ENCODE results near the gene CCDC27.

The CCDC27 gene

GRCh38 chr1:3730543-3731247 lies 21.6 kb upstream of the CCDC27 start:
- Histone ChIP-seq H3K4me2 (ENCODE audit: low read depth, low read length, poor library complexity, severe bottlenecking) (no peak overlapping the region), H3K36me3 (ENCODE audit: insufficient read depth, low read length) (no peaks in the 10 kb centered on the region), H3K79me2 (ENCODE audit: insufficient read depth, low read length) (no peaks in the 10 kb centered on the region), H3K9me3 (ENCODE audit: insufficient read depth, low read depth, low read length) (no peaks in the 10 kb centered on the region), H3K9ac (ENCODE audit: low read depth, low read length, poor library complexity, severe bottlenecking) (no peak overlapping the region), H3K9me2 (replicated peaks; ENCODE audit: low read depth, low read length) (no peaks in the 10 kb centered on the region), H3F3A (ENCODE audit: low read depth) (no peaks in the 10 kb centered on the region), H2AFZ (ENCODE audit: low read length) (no peak overlapping the region), H3K4me1 (ENCODE audit: insufficient read depth, low read length, poor library complexity, severe bottlenecking) (no peaks in the 10 kb centered on the region), H3K27me3 (ENCODE audit: insufficient read depth, low read length, poor library complexity, severe bottlenecking) (no peaks in the 10 kb centered on the region), H3K4me3 (ENCODE audit: low read length, poor library complexity, severe bottlenecking) (no peak overlapping the region), H4K20me1 (ENCODE audit: insufficient read depth, low read length, poor library complexity, severe bottlenecking) (no peaks in the 10 kb centered on the region)
- no peak for TF ChIP-seq CTCF (conservative IDR thresholded peaks at IDR 0.05; ENCODE audit: low read length)
- no peak for TF ChIP-seq EZH2phosphoT487 (IDR thresholded peaks at IDR 0.05; ENCODE audit: borderline replicate concordance)

- no peak for TF ChIP-seq CTCF (conservative IDR thresholded peaks at IDR 0.05; ENCODE audit: low read length)
- no peak for TF ChIP-seq EZH2phosphoT487 (IDR thresholded peaks at IDR 0.05; ENCODE audit: borderline replicate concordance)
- H3K27me3 ChIP-seq (ENCODE audit: insufficient read depth, low read length, poor library complexity, severe bottlenecking), result no peaks in the 10 kb centered on the region
- no peaks in the 10 kb centered on the region for H3K79me2 ChIP-seq (ENCODE audit: insufficient read depth, low read length)
- H4K20me1 ChIP-seq (ENCODE audit: insufficient read depth, low read length, poor library complexity, severe bottlenecking), result no peaks in the 10 kb centered on the region
- no peaks in the 10 kb centered on the region for H3K36me3 ChIP-seq (ENCODE audit: insufficient read depth, low read length)
- no peak overlapping the region for H3K4me3 ChIP-seq (ENCODE audit: low read length, poor library complexity, severe bottlenecking)
- H3K4me1 ChIP-seq (ENCODE audit: insufficient read depth, low read length, poor library complexity, severe bottlenecking), result no peaks in the 10 kb centered on the region
- H3K9me3 ChIP-seq (ENCODE audit: insufficient read depth, low read depth, low read length), result no peaks in the 10 kb centered on the region
- no peak overlapping the region for H3K9ac ChIP-seq (ENCODE audit: low read depth, low read length, poor library complexity, severe bottlenecking)
- no peak overlapping the region for H3K4me2 ChIP-seq (ENCODE audit: low read depth, low read length, poor library complexity, severe bottlenecking)
- no peaks in the 10 kb centered on the region for H3F3A ChIP-seq (ENCODE audit: low read depth)
- H3K9me2 ChIP-seq (replicated peaks; ENCODE audit: low read depth, low read length), result no peaks in the 10 kb centered on the region
- H2AFZ ChIP-seq (ENCODE audit: low read length), result no peak overlapping the region
These were observed 20.4 kb upstream of the CCDC27 start for GRCh38 chr1:3731583-3732433.

GRCh38 chr1:3732434-3733093 lies 19.7 kb upstream of the CCDC27 start:
- Histone ChIP-seq H3K79me2 (ENCODE audit: insufficient read depth, low read length) (no peaks in the 10 kb centered on the region), H3K9ac (ENCODE audit: low read depth, low read length, poor library complexity, severe bottlenecking) (no peak overlapping the region), H3F3A (ENCODE audit: low read depth) (no peaks in the 10 kb centered on the region), H3K4me3 (ENCODE audit: low read length, poor library complexity, severe bottlenecking) (no peak overlapping the region), H4K20me1 (ENCODE audit: insufficient read depth, low read length, poor library complexity, severe bottlenecking) (no peaks in the 10 kb centered on the region), H3K27me3 (ENCODE audit: insufficient read depth, low read length, poor library complexity, severe bottlenecking) (no peaks in the 10 kb centered on the region), H3K9me2 (replicated peaks; ENCODE audit: low read depth, low read length) (no peaks in the 10 kb centered on the region), H3K36me3 (ENCODE audit: insufficient read depth, low read length) (no peaks in the 10 kb centered on the region), H3K4me1 (ENCODE audit: insufficient read depth, low read length, poor library complexity, severe bottlenecking) (no peaks in the 10 kb centered on the region), H2AFZ (ENCODE audit: low read length) (no peak overlapping the region), H3K4me2 (ENCODE audit: low read depth, low read length, poor library complexity, severe bottlenecking) (no peak overlapping the region), H3K9me3 (ENCODE audit: insufficient read depth, low read depth, low read length) (no peaks in the 10 kb centered on the region)
- no peak for TF ChIP-seq EZH2phosphoT487 (IDR thresholded peaks at IDR 0.05; ENCODE audit: borderline replicate concordance)
- no peak for TF ChIP-seq CTCF (conservative IDR thresholded peaks at IDR 0.05; ENCODE audit: low read length)
